HEK293T (cell line): ENCODE data around the gene REEP6.

ENCODE experiments used
- ARNT ChIP-seq: fragments of 450-650 bp; IDR thresholded peaks from 2 replicates; pipeline ENCODE4 v1.6.1; 2017; ENCODE audit warnings: mild to moderate bottlenecking
- BHLHE40 ChIP-seq: fragments of 450-650 bp; IDR thresholded peaks from 2 replicates; pipeline ENCODE4 v1.6.1; 2016; ENCODE audit warnings: mild to moderate bottlenecking, moderate library complexity, borderline replicate concordance
- CTBP1 ChIP-seq: fragments of 450-650 bp; IDR thresholded peaks from 2 replicates; pipeline ENCODE4 v1.6.1; 2016; ENCODE audit warnings: borderline replicate concordance
- ELF4 ChIP-seq: fragments of 450-650 bp; IDR thresholded peaks from 2 replicates; pipeline ENCODE4 v1.6.1; 2017; ENCODE audit warnings: antibody characterized with exemption
- FOXA1 ChIP-seq: fragments of 450-650 bp; IDR thresholded peaks from 2 replicates; pipeline ENCODE4 v1.6.1; 2016; ENCODE audit warnings: mild to moderate bottlenecking
- FOXK2 ChIP-seq: fragments of 450-650 bp; IDR thresholded peaks from 2 replicates; pipeline ENCODE4 v1.6.1; 2016; ENCODE audit warnings: mild to moderate bottlenecking
- FOXM1 ChIP-seq: fragments of 450-650 bp; IDR thresholded peaks from 2 replicates; pipeline ENCODE4 v1.6.1; 2017; ENCODE audit warnings: mild to moderate bottlenecking, borderline replicate concordance
- L3MBTL2 ChIP-seq: fragments of 450-650 bp; conservative IDR thresholded peaks from 2 replicates; pipeline ENCODE4 v1.6.1; 2016; ENCODE audit warnings: mild to moderate bottlenecking
- LEF1 ChIP-seq: fragments of 450-650 bp; IDR thresholded peaks from 2 replicates; pipeline ENCODE4 v1.6.1; 2017; ENCODE audit warnings: mild to moderate bottlenecking, borderline replicate concordance
- PKNOX1 ChIP-seq: fragments of 450-650 bp; IDR thresholded peaks from 2 replicates; pipeline ENCODE4 v1.6.1; 2016
- SP1 ChIP-seq: fragments of 450-650 bp; IDR thresholded peaks from 2 replicates; pipeline ENCODE4 v1.6.1; 2017
- SUZ12 ChIP-seq: fragments of 450-650 bp; IDR thresholded peaks from 2 replicates; pipeline ENCODE4 v1.6.1; 2016; ENCODE audit warnings: mild to moderate bottlenecking
- TARDBP ChIP-seq: fragments of 450-650 bp; IDR thresholded peaks from 2 replicates; pipeline ENCODE4 v1.6.1; 2016
- ZNF384 ChIP-seq: fragments of 450-650 bp; IDR thresholded peaks from 2 replicates; pipeline ENCODE4 v1.6.1; 2016

GRCh38 chr19:1510807-1511206 lies 19.8 kb downstream of the REEP6 start:
- TF ChIP-seq PKNOX1 = no peak
- TF ChIP-seq SUZ12 = no peak
- no peak for TF ChIP-seq FOXA1
- no peak for TF ChIP-seq ARNT
- no peak for TF ChIP-seq SP1
- TF ChIP-seq FOXK2 = no peak
- TF ChIP-seq ELF4 = no peak
- no peak for TF ChIP-seq FOXM1
- no peak for TF ChIP-seq L3MBTL2
- TF ChIP-seq BHLHE40 = no peak
- TF ChIP-seq TARDBP = no peak
- no peak for TF ChIP-seq LEF1
- no peak for TF ChIP-seq ZNF384
- TF ChIP-seq CTBP1 = no peak
